Dermis blood vessel endothelial cell (primary cell): ENCODE results near the gene CIZ1. TPM values are rescaled to one million over a fixed set of nuclear protein-coding genes. Genes with fewer than 3 reads are reported as not detected.

Experiments
- DNase-seq: peaks from one replicate; pipeline ENCODE4 v3.0.0; 2010
- total RNA-seq: library from RNA; depleted of rRNA; stranded (reverse); fragments of >200 nt; gene quantifications from 2 replicates; pipeline ENCODE4 v1.2.3, GENCODE V29; 2014

The CIZ1 gene
- total RNA-seq, 1 donor from 2014 or later = 16.7 TPM

- no peak for DNase-seq
Observed at GRCh38 chr9:128190516-128191405, 611 bp downstream of the CIZ1 start.

GRCh38 chr9:128190013-128190412 lies 1.4 kb downstream of the CIZ1 start:
- DNase-seq = no peak

DNA sequence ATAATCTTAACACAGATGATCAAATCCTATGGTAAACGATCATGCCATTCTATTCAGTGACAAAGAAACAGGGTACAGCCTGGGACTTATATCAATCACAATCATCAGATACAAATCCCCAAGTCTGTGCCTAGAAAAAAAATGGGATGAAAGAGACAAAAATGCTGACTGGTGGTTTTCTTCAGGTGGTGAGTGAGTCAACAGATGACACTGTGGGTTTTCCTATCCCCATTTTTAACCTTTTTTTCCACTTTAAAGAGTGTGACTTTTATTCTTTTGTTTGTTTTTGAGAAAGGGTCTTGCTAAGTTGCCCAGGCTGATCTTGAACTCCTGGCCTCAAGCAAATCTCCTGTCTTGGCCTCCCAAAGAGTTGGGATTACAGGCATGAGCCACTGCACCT lies 3.2 kb downstream of the CIZ1 start:
- no peak for DNase-seq

DNA sequence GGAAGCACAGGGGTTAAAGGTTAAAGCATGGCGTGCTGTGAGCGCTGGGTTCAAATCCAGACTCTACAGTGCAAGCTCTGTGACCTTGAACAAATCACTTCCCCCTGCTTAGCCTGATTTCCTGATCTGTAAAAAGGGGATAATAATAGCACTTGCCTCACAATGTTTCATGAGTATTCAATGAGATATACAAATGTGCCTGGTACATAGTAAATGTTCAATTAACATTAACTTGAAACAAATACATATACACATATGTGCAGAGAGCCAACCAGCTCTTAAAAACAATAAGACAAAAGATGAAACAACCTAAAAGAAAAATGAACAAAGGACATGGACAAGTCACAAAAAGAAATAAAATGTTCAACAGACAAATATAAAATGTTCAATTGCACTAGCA lies 4.0 kb downstream of the CIZ1 start:
- no peak for DNase-seq

GRCh38 chr9:128185979-128186965 lies 5.1 kb downstream of the CIZ1 start:
- no peak for DNase-seq

DNA sequence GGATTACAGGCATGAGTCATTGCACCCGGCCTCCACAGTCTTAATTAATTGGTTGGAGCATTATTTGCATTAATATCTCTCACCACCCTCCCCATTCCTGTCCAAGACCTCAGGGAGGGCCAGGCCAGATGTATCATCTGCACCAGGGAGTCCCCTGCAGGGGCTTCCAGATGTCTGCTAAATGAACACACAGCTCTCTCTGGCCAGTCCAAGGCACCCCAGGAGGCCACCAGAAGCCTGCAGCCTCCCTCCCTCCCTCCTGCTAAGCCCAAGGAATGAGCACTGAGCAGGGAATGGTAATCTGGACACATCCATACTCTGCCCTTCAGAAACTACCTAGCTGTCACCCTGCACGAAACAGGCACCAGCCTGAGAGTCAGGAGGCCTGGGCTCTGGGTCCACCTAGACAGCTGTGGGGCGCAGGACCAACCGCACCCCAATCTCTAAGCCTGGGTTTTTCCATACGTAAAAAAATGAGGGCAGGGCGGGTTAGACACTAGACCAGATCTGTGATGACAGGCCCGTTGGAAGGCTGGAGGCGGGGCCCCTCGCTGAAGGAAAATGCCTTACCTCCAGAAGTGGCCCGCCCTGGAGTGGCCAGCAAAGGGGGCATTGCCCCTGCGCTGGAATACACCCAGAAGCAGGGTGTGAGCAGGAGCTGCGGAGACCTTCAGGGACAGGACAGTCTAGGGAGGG lies 8.3 kb downstream of the CIZ1 start:
- no peak for DNase-seq

DNA sequence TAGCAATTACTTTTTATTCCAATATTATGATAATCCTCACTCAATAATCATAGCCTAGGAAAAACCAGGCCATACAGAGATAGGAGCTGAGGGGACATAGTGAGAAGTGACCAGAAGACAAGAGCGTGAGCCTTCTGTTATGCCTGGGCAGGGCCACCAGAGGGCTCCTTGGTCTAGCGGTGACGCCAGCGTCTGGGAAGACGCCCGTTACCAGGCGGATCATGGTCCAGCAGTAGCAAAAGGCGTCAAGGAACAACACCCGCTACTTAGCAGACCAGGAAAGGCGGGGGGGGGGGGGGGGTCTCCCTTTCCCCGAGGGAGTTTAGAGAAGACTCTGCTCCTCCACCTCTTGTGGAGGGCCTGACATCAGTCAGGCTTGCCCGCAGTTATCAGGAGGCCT lies 9.9 kb downstream of the CIZ1 start:
- peak; percentile 59 for DNase-seq

GRCh38 chr9:128180447-128180846 lies 10.9 kb downstream of the CIZ1 start:
- no peak for DNase-seq

- DNase-seq = no peak
Observed at GRCh38 chr9:128180001-128180400, 11.4 kb downstream of the CIZ1 start.

DNA sequence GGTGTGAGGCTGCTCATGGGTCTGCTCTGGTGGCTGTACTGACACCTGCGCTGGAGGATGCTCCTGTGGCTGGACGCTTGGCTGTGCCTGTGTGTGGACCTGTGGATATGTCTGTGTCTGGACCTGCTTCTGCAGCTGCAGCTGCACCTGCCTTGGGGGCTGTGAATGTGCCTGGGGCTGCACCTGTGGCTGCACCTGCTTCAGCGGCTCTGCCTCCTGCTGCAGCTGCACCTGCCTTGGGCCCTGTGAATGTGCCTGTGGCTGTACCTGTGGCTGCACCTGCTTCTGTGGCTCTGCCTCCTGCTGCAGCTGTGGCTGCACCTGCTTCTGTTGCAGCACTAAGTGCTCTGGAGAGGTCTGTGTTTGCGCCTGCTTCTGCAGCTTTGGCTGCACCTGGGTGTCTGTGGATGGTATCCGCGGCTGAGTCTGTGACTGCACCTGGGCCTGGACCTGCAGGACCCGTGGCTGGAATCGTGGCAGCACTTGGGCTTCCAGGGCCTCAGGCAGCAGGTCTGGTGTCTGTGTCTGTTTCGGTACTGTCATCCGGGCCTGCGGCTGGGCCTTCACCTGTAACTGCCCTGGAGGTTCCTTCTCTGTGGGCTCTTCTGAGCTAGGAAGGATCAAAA lies 12.5 kb downstream of the CIZ1 start:
- DNase-seq = no peak

DNA sequence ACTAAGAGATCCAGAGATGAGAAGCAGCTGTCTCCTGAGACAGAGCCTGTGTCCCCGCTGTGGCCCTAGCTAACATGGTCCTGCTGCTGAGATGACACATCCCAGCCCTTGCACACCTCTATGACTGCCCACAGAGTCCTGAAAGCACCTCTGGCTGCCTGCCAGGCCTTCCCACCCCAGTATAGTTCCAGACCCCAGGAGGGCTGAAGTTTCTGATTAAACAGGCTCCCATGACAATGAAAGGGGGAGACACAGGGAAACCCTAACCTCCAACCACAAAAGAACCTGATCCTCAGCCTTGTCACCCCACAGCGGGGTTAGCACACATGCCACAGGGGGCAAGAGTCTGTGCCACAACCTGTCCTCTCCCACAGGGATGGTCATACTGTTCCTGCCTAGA lies 15.6 kb downstream of the CIZ1 start:
- no peak for DNase-seq

GRCh38 chr9:128175102-128175563 lies 16.2 kb downstream of the CIZ1 start:
- DNase-seq = peak; percentile 20

DNA sequence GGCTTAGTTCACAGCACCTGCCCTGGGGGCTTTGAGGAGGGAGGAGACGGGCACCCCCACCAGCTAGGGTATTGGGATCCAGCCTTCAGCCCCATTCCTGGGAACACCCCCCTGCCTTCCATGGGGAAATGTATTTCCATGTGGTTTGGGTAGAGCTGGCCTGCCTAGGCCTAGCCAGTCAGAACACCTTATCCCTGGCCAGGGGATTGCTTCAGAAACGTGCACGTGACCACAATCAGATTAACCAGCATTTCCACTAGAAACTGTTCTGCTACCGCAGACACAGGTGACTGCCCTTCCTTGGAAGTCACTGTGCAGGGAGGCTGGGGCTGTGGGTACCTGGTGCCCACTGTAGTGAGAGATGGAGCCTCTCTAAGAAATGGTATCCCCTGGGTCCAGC lies 17.3 kb downstream of the CIZ1 start:
- no peak for DNase-seq

- no peak for DNase-seq
Observed at GRCh38 chr9:128169925-128170324, 21.4 kb downstream of the CIZ1 start.

GRCh38 chr9:128169492-128169891 lies 21.9 kb downstream of the CIZ1 start:
- no peak for DNase-seq

DNA sequence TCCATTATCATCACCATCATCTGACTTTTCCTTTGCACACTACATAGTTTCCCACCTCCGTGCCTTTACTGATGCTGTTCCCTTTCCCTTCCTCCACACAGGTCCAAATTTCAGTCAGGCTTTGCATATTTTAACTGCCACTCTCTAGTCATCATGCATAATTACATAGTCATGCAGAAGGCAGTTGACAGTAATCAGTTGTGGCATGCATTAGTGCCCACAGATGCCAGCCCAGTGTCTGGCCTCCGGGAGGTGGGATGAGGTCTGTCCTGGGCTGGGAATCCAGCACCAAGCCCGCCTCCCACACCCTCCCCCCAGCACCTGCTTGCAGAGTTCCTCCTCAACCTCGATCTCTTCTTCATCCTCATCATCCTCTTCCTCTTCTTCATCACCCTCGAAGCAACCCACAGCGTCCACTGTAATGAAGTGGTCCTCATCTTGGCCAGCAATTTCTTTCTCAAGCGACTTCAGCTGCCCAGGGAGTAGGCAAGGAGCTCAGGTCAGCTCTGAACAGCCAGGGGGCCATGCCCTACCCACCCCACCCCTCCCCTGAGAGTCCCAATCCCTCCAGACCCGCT lies 22.6 kb downstream of the CIZ1 start:
- no peak for DNase-seq

- DNase-seq = no peak
Observed at GRCh38 chr9:128167209-128167608, 24.2 kb downstream of the CIZ1 start.

- no peak for DNase-seq
Observed at GRCh38 chr9:128166169-128166568, 25.2 kb downstream of the CIZ1 start.

GRCh38 chr9:128164307-128164885 lies 27.0 kb downstream of the CIZ1 start:
- no peak for DNase-seq

DNA sequence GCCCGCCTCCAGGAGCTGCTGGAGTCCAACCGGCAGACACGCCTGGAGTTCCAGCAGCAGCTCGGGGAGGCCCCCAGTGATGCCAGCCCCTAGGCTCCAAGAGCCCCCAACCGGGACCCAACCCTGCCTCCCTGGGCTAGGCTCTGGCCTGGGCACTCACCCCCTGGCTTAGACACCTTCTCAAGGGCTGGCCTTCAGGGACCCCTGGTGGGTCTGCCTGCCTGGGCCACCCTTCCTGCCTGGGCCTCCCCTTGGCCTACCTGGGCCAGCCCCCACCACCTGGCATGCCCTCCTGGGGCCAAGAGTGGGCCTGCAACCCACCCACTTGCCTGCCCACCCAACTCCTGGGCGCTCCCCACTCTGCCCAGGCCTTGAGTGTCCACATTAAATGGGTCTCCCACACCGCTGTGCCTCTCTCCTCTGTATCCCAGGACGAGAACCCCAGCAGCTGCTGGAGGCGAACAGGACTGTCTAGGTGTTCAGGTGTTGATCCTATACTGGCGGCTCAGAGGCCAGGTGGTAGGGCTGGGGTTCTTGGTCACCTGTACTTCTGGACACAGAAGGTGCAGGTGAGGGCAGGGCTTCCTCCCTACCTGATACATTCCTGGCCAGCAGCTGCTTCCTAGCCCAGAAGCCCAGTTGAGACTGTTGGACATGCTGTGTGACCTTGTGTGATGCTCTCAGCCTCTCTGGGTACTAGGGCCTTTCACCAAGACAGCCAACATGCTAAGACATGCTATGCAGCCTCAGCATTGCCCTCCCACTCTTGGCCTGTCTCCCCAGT lies 27.7 kb downstream of the CIZ1 start:
- no peak for DNase-seq
